ENCODE results near the gene ARL5A. TPM values are rescaled to one million over a fixed set of nuclear protein-coding genes. Genes with fewer than 3 reads are reported as not detected.
A peak's percentile ranks its signal among the peaks of the same experiment; 100 is the strongest.

The ARL5A gene
- total and polyA plus RNA-seq, 2 donors (not counting 1 experiment from before 2014, with no cell fraction given), result 29.8 to 40.3 TPM

DNA sequence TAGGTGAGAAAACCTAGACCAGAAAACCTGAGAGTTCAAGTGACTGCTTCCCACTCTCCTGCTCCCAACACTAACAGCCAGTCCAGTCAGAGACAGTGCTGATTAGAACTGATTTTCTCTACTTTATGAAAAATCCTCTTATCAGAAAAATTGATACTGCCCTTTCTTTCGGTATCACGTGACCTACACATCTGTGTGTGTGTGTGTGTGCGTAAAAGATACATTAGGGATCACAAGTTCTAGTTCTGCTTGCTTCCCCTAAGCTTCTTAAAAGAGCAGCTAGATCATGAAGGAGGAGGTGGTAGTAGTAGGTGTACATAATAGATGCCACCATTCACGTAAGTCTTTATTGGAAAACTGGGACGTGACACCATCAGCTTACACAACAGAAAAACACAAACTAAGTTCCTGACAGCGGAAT lies 1.5 kb downstream of the ARL5A start:
- no peak overlapping the region for H3K9ac ChIP-seq (ENCODE audit: insufficient read depth, low read length)
- H3K27ac ChIP-seq (ENCODE audit: insufficient read depth, low read length), result no peak overlapping the region
- no peaks in the 10 kb centered on the region for H3K36me3 ChIP-seq (ENCODE audit: control insufficient read depth, insufficient read depth, low read length)
- no peak for TF ChIP-seq EZH2 (IDR thresholded peaks at IDR 0.05; ENCODE audit: low read length, missing control alignments)
- no peak for TF ChIP-seq CTCF (conservative IDR thresholded peaks at IDR 0.05 in 1 of 2, IDR thresholded peaks at IDR 0.05 in 1 of 2; ENCODE audit: low read depth in 1 of 2, low read length in 2 of 2)
- DNase-seq (ENCODE audit: low read depth in 2 of 2), result peak; percentile 30 to 39
- H3K4me3 ChIP-seq (replicated peaks in 1 of 4; ENCODE audit: control extremely low read depth in 1 of 4, insufficient read depth in 1 of 4, low read depth in 3 of 4, low read length in 4 of 4), result peak overlapping the region; percentile 87 to 99 (median 95)
- H3K79me2 ChIP-seq (ENCODE audit: control insufficient read depth, insufficient read depth, low read length), result peaks cover 48% of the 10 kb centered on the region
- H3K9me3 ChIP-seq (ENCODE audit: control insufficient read depth, insufficient read depth, low read depth, low read length), result no peaks in the 10 kb centered on the region
- H3K4me1 ChIP-seq (ENCODE audit: control insufficient read depth, extremely low read depth, insufficient read depth, low read length), result peaks cover 6% of the 10 kb centered on the region
- peak overlapping the region; percentile 85 for H3K4me2 ChIP-seq (ENCODE audit: extremely low read depth, insufficient read depth, low read length)
- H3K27me3 ChIP-seq (ENCODE audit: control insufficient read depth, insufficient read depth, low read length), result no peaks in the 10 kb centered on the region
- H2AFZ ChIP-seq (ENCODE audit: low read length), result peak overlapping the region; percentile 32
- no peaks in the 10 kb centered on the region for H4K20me1 ChIP-seq (ENCODE audit: control insufficient read depth, extremely low read depth, insufficient read depth, low read length)

GRCh38 chr2:151824886-151825285 lies 3.3 kb downstream of the ARL5A start:
- no peaks in the 10 kb centered on the region for H3K9me3 ChIP-seq (ENCODE audit: control insufficient read depth, insufficient read depth, low read depth, low read length)
- no peak for TF ChIP-seq CTCF (conservative IDR thresholded peaks at IDR 0.05 in 1 of 2, IDR thresholded peaks at IDR 0.05 in 1 of 2; ENCODE audit: low read depth in 1 of 2, low read length in 2 of 2)
- TF ChIP-seq EZH2 (IDR thresholded peaks at IDR 0.05; ENCODE audit: low read length, missing control alignments), result no peak
- H3K79me2 ChIP-seq (ENCODE audit: control insufficient read depth, insufficient read depth, low read length), result peaks cover 61% of the 10 kb centered on the region
- no peak overlapping the region for H3K4me2 ChIP-seq (ENCODE audit: extremely low read depth, insufficient read depth, low read length)
- H3K36me3 ChIP-seq (ENCODE audit: control insufficient read depth, insufficient read depth, low read length), result no peaks in the 10 kb centered on the region
- H3K4me3 ChIP-seq (replicated peaks in 1 of 4; ENCODE audit: control extremely low read depth in 1 of 4, insufficient read depth in 1 of 4, low read depth in 3 of 4, low read length in 4 of 4), result no peak overlapping the region
- no peak overlapping the region for H3K9ac ChIP-seq (ENCODE audit: insufficient read depth, low read length)
- DNase-seq (ENCODE audit: low read depth in 2 of 2), result no peak
- H4K20me1 ChIP-seq (ENCODE audit: control insufficient read depth, extremely low read depth, insufficient read depth, low read length), result no peaks in the 10 kb centered on the region
- no peaks in the 10 kb centered on the region for H3K27me3 ChIP-seq (ENCODE audit: control insufficient read depth, insufficient read depth, low read length)
- no peak overlapping the region for H3K27ac ChIP-seq (ENCODE audit: insufficient read depth, low read length)
- H3K4me1 ChIP-seq (ENCODE audit: control insufficient read depth, extremely low read depth, insufficient read depth, low read length), result peaks cover 6% of the 10 kb centered on the region
- no peak overlapping the region for H2AFZ ChIP-seq (ENCODE audit: low read length)

DNA sequence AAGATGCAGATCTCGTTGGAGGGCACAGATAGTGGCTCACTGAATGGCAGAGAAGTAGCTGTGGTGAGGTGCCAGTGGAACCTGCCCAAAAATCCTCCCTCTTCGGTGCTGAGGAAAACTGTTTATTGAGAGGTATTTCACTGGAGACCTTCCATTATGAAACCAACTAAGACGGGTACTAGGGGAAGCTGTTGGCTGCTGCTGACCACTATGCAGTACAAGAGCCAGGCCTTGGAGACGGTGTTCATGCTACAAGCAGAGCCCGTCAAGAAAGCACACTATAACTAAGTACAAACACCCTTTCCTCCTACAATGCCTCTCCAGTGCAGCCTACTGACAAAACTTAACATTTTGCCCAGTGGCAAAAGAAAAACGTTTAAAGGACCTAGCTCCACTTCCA lies 4.6 kb downstream of the ARL5A start:
- Histone ChIP-seq H3K9ac (ENCODE audit: insufficient read depth, low read length) (no peak overlapping the region), H3K27ac (ENCODE audit: insufficient read depth, low read length) (no peak overlapping the region), H3K36me3 (ENCODE audit: control insufficient read depth, insufficient read depth, low read length) (no peaks in the 10 kb centered on the region), H3K4me3 (replicated peaks in 1 of 4; ENCODE audit: control extremely low read depth in 1 of 4, insufficient read depth in 1 of 4, low read depth in 3 of 4, low read length in 4 of 4) (no peak overlapping the region), H4K20me1 (ENCODE audit: control insufficient read depth, extremely low read depth, insufficient read depth, low read length) (no peaks in the 10 kb centered on the region), H3K4me1 (ENCODE audit: control insufficient read depth, extremely low read depth, insufficient read depth, low read length) (peaks cover 5% of the 10 kb centered on the region), H3K4me2 (ENCODE audit: extremely low read depth, insufficient read depth, low read length) (peak overlapping the region; percentile 45), H3K79me2 (ENCODE audit: control insufficient read depth, insufficient read depth, low read length) (peaks cover 63% of the 10 kb centered on the region), H3K9me3 (ENCODE audit: control insufficient read depth, insufficient read depth, low read depth, low read length) (no peaks in the 10 kb centered on the region), H2AFZ (ENCODE audit: low read length) (no peak overlapping the region), H3K27me3 (ENCODE audit: control insufficient read depth, insufficient read depth, low read length) (no peaks in the 10 kb centered on the region)
- TF ChIP-seq EZH2 (IDR thresholded peaks at IDR 0.05; ENCODE audit: low read length, missing control alignments) (no peak), CTCF (conservative IDR thresholded peaks at IDR 0.05 in 1 of 2, IDR thresholded peaks at IDR 0.05 in 1 of 2; ENCODE audit: low read depth in 1 of 2, low read length in 2 of 2) (no peak)
- DNase-seq (ENCODE audit: low read depth in 2 of 2), result no peak

All from fibroblast of lung (primary cell).